ENCODE results near the gene KCNIP4.

The KCNIP4 gene

GRCh38 chr4:21413807-21414370, 534.7 kb downstream of the KCNIP4 start:
- ATAC-seq (ENCODE audit: low read depth) (no peak), DNase-seq (ENCODE audit: low spot score in 2 of 2) (no peak)
- no peak overlapping the region for H3K4me3 Mint-ChIP-seq
- no peaks in the 10 kb centered on the region for H3K36me3 Mint-ChIP-seq
- peaks cover 8% of the 10 kb centered on the region for H3K9me3 Mint-ChIP-seq
- no peaks in the 10 kb centered on the region for H3K27me3 Mint-ChIP-seq
- H3K27ac Mint-ChIP-seq, result no peak overlapping the region
- no peaks in the 10 kb centered on the region for H3K4me1 Mint-ChIP-seq

DNA sequence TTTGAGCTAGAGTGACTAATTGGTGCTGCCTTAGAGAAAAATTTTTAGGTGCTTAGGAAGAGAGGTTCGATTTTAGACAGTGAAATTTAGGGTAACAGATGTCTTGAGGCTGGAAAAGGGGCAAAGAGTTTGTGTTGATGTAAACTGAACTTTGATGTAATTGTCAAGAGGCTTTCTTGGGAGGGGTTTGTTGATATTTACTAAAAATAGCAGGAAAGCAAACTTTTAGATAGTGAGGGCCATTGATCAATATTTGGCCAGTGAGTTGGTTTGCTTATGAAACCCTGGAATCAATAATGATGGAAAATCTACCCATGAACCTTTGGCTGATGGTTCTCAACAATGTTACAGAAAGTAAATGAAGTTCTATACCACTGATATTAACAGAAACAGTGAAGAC, 537.5 kb downstream of the KCNIP4 start:
- no peak for DNase-seq (ENCODE audit: low spot score in 2 of 2)
- no peaks in the 10 kb centered on the region for H3K27me3 Mint-ChIP-seq
- no peaks in the 10 kb centered on the region for H3K36me3 Mint-ChIP-seq
- H3K4me3 Mint-ChIP-seq, result no peak overlapping the region
- H3K27ac Mint-ChIP-seq, result no peak overlapping the region
- H3K4me1 Mint-ChIP-seq, result no peaks in the 10 kb centered on the region
- peaks cover 8% of the 10 kb centered on the region for H3K9me3 Mint-ChIP-seq
- ATAC-seq (ENCODE audit: low read depth), result no peak

DNA sequence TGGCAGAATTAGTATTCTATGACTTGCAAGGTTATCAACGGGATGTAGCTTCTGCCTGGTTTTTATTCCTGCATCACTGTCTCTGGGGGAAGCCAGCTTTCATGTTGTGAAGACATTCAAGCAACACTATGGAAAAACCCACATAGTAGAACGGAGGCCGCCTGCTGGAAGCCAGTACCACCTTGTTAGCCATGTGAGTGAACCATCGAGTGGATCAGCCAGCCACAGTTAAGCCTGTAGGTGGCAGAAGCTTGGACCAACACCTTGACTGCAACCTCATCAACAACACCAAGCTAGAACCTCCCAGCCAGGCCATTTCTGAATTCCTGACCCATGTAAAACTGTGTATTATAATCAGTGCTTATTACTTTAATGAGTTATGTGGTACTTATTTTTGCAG, 538.2 kb downstream of the KCNIP4 start:
- H3K36me3 Mint-ChIP-seq, result no peaks in the 10 kb centered on the region
- no peak for DNase-seq (ENCODE audit: low spot score in 2 of 2)
- no peaks in the 10 kb centered on the region for H3K27me3 Mint-ChIP-seq
- H3K9me3 Mint-ChIP-seq, result peaks cover 5% of the 10 kb centered on the region
- ATAC-seq (ENCODE audit: low read depth), result no peak
- no peaks in the 10 kb centered on the region for H3K4me1 Mint-ChIP-seq
- H3K4me3 Mint-ChIP-seq, result no peak overlapping the region
- H3K27ac Mint-ChIP-seq, result no peak overlapping the region

DNA sequence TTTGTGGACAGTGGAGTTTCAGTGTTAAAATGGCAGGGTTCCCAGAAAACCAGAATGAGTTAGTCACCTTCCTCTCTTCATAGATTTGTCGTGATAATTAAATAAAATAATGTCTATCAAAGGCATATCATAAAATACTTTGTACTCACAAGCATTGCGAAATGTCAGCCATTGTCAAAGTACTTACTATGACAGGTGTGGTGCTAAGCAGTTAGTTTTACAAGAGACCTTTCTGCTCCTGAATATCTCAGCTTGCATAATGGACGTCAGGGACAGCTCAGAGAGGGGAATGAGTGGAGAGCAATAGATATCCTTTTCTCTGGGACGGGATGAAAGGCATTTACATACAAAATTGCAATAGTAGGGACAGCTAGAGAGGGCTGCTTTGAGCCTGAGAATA, 560.9 kb downstream of the KCNIP4 start:
- no peaks in the 10 kb centered on the region for H3K4me1 Mint-ChIP-seq
- H3K4me3 Mint-ChIP-seq, result no peak overlapping the region
- H3K36me3 Mint-ChIP-seq, result no peaks in the 10 kb centered on the region
- H3K27ac Mint-ChIP-seq, result no peak overlapping the region
- DNase-seq (ENCODE audit: low spot score in 2 of 2) (no peak), ATAC-seq (ENCODE audit: low read depth) (no peak)
- H3K9me3 Mint-ChIP-seq, result peaks cover 8% of the 10 kb centered on the region
- no peaks in the 10 kb centered on the region for H3K27me3 Mint-ChIP-seq

- DNase-seq (ENCODE audit: low spot score in 2 of 2), result no peak
- H3K4me3 Mint-ChIP-seq, result no peak overlapping the region
- no peaks in the 10 kb centered on the region for H3K4me1 Mint-ChIP-seq
- H3K9me3 Mint-ChIP-seq, result peaks cover 5% of the 10 kb centered on the region
- H3K36me3 Mint-ChIP-seq, result no peaks in the 10 kb centered on the region
- no peaks in the 10 kb centered on the region for H3K27me3 Mint-ChIP-seq
- no peak for ATAC-seq (ENCODE audit: low read depth)
- no peak overlapping the region for H3K27ac Mint-ChIP-seq
These were observed 562.3 kb downstream of the KCNIP4 start for GRCh38 chr4:21386166-21386780.

DNA sequence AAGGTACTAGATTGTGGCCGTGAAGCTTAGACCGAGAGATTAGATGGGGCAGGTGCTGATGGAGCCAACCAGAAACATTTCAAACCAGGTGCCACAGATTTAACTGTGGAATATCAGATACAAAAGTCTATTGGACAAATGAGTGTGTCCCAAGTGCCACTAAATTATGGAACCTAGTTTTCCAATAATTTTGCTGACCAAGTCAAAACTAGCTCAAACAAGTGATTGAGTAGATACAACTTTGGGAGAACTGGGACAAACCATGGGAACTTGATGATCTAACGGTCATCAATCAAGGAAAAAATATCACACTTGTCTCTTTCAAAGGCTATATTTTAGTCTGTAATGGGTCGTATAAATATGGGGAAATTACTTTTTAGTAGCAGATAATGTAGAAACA, 562.9 kb downstream of the KCNIP4 start:
- Mint-ChIP-seq H3K27me3 (no peaks in the 10 kb centered on the region), H3K36me3 (no peaks in the 10 kb centered on the region), H3K4me3 (no peak overlapping the region), H3K9me3 (peaks cover 5% of the 10 kb centered on the region), H3K4me1 (no peaks in the 10 kb centered on the region), H3K27ac (no peak overlapping the region)
- no peak for ATAC-seq (ENCODE audit: low read depth)
- no peak for DNase-seq (ENCODE audit: low spot score in 2 of 2)

DNA sequence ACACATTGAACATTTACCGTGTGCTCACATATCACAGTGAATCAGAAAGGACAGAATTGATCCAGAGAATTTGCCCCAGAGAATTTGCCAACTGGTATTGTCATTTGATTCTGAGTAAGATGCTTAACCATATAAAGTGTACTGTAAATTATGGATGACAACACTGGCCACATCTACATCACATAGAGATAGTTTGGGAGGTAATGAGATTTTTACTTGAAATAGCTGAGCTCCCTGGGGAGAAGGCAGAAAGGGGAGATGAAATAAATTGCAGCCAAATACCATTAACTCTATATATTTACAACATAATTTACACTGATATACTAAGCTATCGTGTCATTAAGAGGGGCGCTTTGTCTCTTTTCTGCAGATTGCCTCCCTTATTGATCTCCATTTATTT, 564.0 kb downstream of the KCNIP4 start:
- Mint-ChIP-seq H3K36me3 (no peaks in the 10 kb centered on the region), H3K27me3 (no peaks in the 10 kb centered on the region), H3K4me1 (no peaks in the 10 kb centered on the region), H3K9me3 (peaks cover 5% of the 10 kb centered on the region), H3K4me3 (no peak overlapping the region), H3K27ac (no peak overlapping the region)
- no peak for DNase-seq (ENCODE audit: low spot score in 2 of 2)
- no peak for ATAC-seq (ENCODE audit: low read depth)

- H3K4me3 Mint-ChIP-seq, result no peak overlapping the region
- H3K36me3 Mint-ChIP-seq, result no peaks in the 10 kb centered on the region
- H3K4me1 Mint-ChIP-seq, result no peaks in the 10 kb centered on the region
- H3K9me3 Mint-ChIP-seq, result peaks cover 3% of the 10 kb centered on the region
- no peaks in the 10 kb centered on the region for H3K27me3 Mint-ChIP-seq
- no peak for DNase-seq (ENCODE audit: low spot score in 2 of 2)
- no peak overlapping the region for H3K27ac Mint-ChIP-seq
- no peak for ATAC-seq (ENCODE audit: low read depth)
These were observed 567.7 kb downstream of the KCNIP4 start for GRCh38 chr4:21380861-21381260.

DNA sequence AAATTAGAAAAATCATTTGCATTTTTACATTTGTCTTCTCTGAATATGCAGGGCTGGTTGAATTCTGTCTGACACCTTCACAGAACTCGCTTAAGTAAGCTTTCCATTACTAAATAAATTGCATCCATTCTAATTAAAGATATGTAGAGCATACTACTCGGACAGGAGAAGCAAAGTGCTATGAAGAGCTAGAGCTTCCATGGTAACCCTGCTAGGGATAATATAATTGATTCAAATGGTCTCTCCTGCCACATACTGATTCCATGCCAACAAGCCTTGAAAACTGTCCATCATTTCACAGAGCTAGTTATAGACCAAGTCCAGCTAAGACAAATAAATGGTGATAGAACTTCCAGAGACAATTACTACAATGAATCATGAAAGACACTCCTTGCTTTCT, 571.5 kb downstream of the KCNIP4 start:
- DNase-seq (ENCODE audit: low spot score in 2 of 2), result no peak
- Mint-ChIP-seq H3K27ac (no peak overlapping the region), H3K27me3 (no peaks in the 10 kb centered on the region), H3K36me3 (no peaks in the 10 kb centered on the region), H3K4me3 (no peak overlapping the region), H3K9me3 (peaks cover 3% of the 10 kb centered on the region), H3K4me1 (no peaks in the 10 kb centered on the region)
- no peak for ATAC-seq (ENCODE audit: low read depth)

DNA sequence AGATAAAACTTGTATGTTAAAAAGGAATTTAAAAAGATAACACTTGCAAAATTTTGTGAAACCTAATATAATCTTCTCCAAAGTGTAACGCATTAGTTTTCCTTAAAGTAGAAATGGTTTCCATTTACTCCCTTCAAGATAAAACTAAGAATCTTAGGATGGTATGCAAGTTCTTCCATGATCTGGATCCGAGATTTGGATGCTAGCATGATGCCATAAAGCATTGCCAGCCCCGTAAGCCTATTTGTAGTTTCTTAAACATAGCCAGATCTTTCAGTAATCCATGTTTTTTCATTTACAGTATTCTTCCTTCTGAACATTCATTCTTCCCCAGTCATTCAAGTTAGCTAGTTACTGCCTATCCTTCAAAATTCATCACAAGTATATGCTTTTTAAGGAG, 572.4 kb downstream of the KCNIP4 start:
- no peak for DNase-seq (ENCODE audit: low spot score in 2 of 2)
- Mint-ChIP-seq H3K27ac (no peak overlapping the region), H3K36me3 (no peaks in the 10 kb centered on the region), H3K4me1 (no peaks in the 10 kb centered on the region), H3K4me3 (no peak overlapping the region), H3K27me3 (no peaks in the 10 kb centered on the region), H3K9me3 (peaks cover 3% of the 10 kb centered on the region)
- ATAC-seq (ENCODE audit: low read depth), result no peak

DNA sequence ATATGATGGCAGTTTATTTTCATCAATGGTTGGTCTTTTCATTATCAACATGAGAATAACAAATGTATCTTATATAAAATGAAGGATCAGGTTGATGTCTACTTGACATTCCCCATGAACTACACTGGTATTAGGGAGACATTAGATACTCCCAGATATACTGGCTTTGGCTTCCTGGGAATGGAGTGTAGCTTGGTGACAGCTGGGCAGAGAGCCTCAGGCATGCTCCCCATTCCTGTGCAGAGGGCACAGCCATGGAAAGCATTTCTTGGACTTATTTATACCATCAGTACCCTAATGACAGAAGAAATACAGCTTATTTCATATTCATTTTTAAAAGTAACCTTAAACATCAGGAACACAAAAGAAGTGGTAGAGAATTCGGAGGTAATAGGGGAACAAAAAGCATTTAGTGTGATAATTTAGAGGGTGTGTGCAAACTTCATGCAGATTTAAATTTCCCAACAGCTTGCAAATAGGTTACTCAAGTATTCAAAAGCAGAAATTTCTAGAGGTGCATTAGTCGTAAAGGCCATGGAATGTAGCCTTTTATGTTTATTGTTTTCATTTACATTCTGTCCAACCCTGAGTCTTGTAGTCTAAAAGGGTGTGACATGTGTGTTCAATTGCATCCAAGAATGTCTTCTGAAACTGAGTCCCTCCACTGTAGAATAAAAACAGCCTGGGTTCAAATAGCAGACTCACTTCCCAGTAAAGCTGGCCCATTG, 573.8 kb downstream of the KCNIP4 start:
- ATAC-seq (ENCODE audit: low read depth), result no peak
- Mint-ChIP-seq H3K4me1 (no peaks in the 10 kb centered on the region), H3K9me3 (peaks cover 3% of the 10 kb centered on the region), H3K27me3 (no peaks in the 10 kb centered on the region), H3K27ac (no peak overlapping the region), H3K36me3 (no peaks in the 10 kb centered on the region), H3K4me3 (no peak overlapping the region)
- DNase-seq (ENCODE audit: low spot score in 2 of 2), result no peak

GRCh38 chr4:21367567-21367966, 581.0 kb downstream of the KCNIP4 start:
- no peaks in the 10 kb centered on the region for H3K27me3 Mint-ChIP-seq
- H3K27ac Mint-ChIP-seq, result no peak overlapping the region
- H3K4me3 Mint-ChIP-seq, result no peak overlapping the region
- DNase-seq (ENCODE audit: low spot score in 2 of 2) (no peak), ATAC-seq (ENCODE audit: low read depth) (no peak)
- H3K4me1 Mint-ChIP-seq, result no peaks in the 10 kb centered on the region
- no peaks in the 10 kb centered on the region for H3K36me3 Mint-ChIP-seq
- H3K9me3 Mint-ChIP-seq, result peaks cover 3% of the 10 kb centered on the region

DNA sequence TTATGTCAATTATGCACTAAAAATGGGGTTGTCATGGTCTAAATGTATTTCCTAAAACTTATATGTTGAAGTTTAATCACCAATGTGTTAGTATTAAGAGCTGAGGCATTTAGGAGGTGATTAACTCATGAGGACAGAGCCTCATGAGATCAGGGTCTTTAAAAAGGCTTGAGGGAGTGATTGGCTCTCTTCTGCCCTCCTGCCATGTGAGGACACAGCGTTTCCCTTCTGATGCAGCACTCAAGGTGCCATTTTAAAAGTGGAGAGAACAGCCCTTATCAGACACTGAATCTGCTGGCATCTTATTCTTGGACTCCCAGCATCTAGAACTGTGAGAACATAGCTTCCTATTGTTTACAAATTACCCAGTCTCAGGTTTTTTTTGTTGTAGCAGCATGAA, 581.7 kb downstream of the KCNIP4 start:
- no peaks in the 10 kb centered on the region for H3K36me3 Mint-ChIP-seq
- H3K4me3 Mint-ChIP-seq, result no peak overlapping the region
- H3K4me1 Mint-ChIP-seq, result no peaks in the 10 kb centered on the region
- no peak for DNase-seq (ENCODE audit: low spot score in 2 of 2)
- H3K27ac Mint-ChIP-seq, result no peak overlapping the region
- H3K27me3 Mint-ChIP-seq, result no peaks in the 10 kb centered on the region
- no peak for ATAC-seq (ENCODE audit: low read depth)
- H3K9me3 Mint-ChIP-seq, result peaks cover 3% of the 10 kb centered on the region

DNA sequence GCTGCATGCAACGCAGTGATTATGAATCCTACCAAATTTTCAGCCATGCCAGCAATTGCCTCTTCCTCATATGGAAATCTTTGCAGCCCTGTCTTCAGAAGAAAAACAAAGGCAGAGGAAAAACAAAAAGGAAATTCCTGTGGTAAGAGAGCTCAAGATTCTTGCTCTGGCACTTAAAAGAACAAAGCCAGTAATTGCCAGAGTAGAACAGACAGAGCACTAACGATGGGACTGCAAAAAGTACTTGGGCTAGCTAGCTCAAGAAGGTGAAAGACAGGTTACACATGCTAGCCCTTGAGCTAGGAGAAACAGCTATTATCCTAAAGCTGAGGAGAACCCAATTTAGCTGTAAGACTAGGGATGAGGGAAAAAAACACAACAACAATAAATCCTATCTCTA, 582.3 kb downstream of the KCNIP4 start:
- no peak for DNase-seq (ENCODE audit: low spot score in 2 of 2)
- Mint-ChIP-seq H3K27me3 (no peaks in the 10 kb centered on the region), H3K36me3 (no peaks in the 10 kb centered on the region), H3K4me3 (no peak overlapping the region), H3K4me1 (no peaks in the 10 kb centered on the region), H3K9me3 (peaks cover 3% of the 10 kb centered on the region), H3K27ac (no peak overlapping the region)
- no peak for ATAC-seq (ENCODE audit: low read depth)

DNA sequence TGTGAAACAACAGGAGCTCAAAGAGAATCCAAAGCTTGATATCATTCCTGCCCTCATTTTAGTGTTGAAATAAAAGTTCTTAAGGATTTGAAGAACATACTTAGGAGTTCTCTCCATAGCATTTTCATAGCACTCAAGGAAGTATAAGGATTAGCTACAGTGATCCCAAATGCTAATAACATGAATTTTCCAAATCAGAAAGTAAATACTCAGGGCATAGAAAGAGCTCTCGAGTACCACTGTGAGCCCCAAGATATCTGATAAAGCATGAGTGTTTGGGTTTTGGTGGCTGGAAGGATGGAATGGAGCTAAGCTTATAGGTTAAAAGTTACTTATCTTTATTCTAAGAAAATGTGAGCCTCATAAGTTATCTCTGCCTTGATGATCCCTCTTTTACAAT, 584.9 kb downstream of the KCNIP4 start:
- no peaks in the 10 kb centered on the region for H3K36me3 Mint-ChIP-seq
- H3K9me3 Mint-ChIP-seq, result peaks cover 3% of the 10 kb centered on the region
- H3K4me1 Mint-ChIP-seq, result no peaks in the 10 kb centered on the region
- no peak for ATAC-seq (ENCODE audit: low read depth)
- H3K27ac Mint-ChIP-seq, result no peak overlapping the region
- no peak for DNase-seq (ENCODE audit: low spot score in 2 of 2)
- no peaks in the 10 kb centered on the region for H3K27me3 Mint-ChIP-seq
- H3K4me3 Mint-ChIP-seq, result no peak overlapping the region

Measured in memory B cell (primary cell).